Measurements from ENCODE around the gene C20orf141. TPM values are rescaled to one million over a fixed set of nuclear protein-coding genes. Genes with fewer than 3 reads are reported as not detected.

Gene C20orf141
- total RNA-seq, 1 experiment from 2014 or later = not detected

GRCh38 chr20:2837221-2837960 is 22.6 kb downstream of the C20orf141 start:
- Histone ChIP-seq H4K91ac (ENCODE audit: insufficient read length, low read depth, low read length) (no peak overlapping the region), H2BK5ac (ENCODE audit: insufficient read length, low read length) (no peak overlapping the region), H3K27ac (ENCODE audit: insufficient read length, low read depth, low read length) (no peak overlapping the region), H2BK20ac (ENCODE audit: low read depth, low read length, poor library complexity, severe bottlenecking) (no peak overlapping the region), H2BK120ac (ENCODE audit: low read depth, low read length, poor library complexity, severe bottlenecking) (no peak overlapping the region), H3K9ac (ENCODE audit: extremely low read depth, insufficient read length, low read length) (no peak overlapping the region), H3K23ac (ENCODE audit: insufficient read length, low read depth, low read length) (no peak overlapping the region), H2BK15ac (ENCODE audit: low read depth, low read length) (no peak overlapping the region), H3K4ac (ENCODE audit: low read depth, low read length) (no peak overlapping the region), H3K79me1 (ENCODE audit: insufficient read depth, low read depth, low read length, poor library complexity, severe bottlenecking) (no peaks in the 10 kb centered on the region), H3K79me2 (ENCODE audit: insufficient read depth, low read length) (no peaks in the 10 kb centered on the region), H2BK12ac (ENCODE audit: insufficient read length, low read depth, low read length) (no peak overlapping the region), H3K4me2 (ENCODE audit: insufficient read depth, insufficient read length, low read length) (no peak overlapping the region), H3K18ac (ENCODE audit: insufficient read length, low read depth, low read length) (no peak overlapping the region), H2AK5ac (ENCODE audit: insufficient read length, low read length) (no peak overlapping the region), H3K27me3 (ENCODE audit: insufficient read depth, low read length) (peaks cover 7% of the 10 kb centered on the region; the same call in 1 of the 2 replicates), H3K9me3 (ENCODE audit: control insufficient read depth, low read depth, low read length) (no peaks in the 10 kb centered on the region), H3K4me1 (ENCODE audit: insufficient read depth, low read length) (no peaks in the 10 kb centered on the region), H3K56ac (ENCODE audit: insufficient read length, low read depth, low read length) (no peak overlapping the region), H3K14ac (ENCODE audit: insufficient read depth, low read length) (no peak overlapping the region), H3T11ph (ENCODE audit: low read length) (no peak overlapping the region), H2AFZ (ENCODE audit: low read length) (no peak overlapping the region), H4K5ac (ENCODE audit: insufficient read length, low read depth, low read length) (no peak overlapping the region), H4K20me1 (ENCODE audit: control insufficient read depth, insufficient read depth, insufficient read length) (no peaks in the 10 kb centered on the region), H4K8ac (replicated peaks; ENCODE audit: insufficient read length, low read depth, low read length) (no peak overlapping the region), H3K23me2 (ENCODE audit: insufficient read length, low read depth, low read length, poor library complexity, severe bottlenecking) (peaks cover 7% of the 10 kb centered on the region)
- H3K36me3 Mint-ChIP-seq (ENCODE audit: insufficient read depth in 1 of 3, low read depth in 3 of 3) = peaks cover 3 to 27% (median 23%) of the 10 kb centered on the region in 3 experiments
- H3K27me3 Mint-ChIP-seq (ENCODE audit: low read depth) = peaks cover 12% of the 10 kb centered on the region
- no peak for TF ChIP-seq CTCF (conservative IDR thresholded peaks at IDR 0.05)
- no peak for DNase-seq
- H3K9me3 Mint-ChIP-seq = peaks cover 0 to 4% of the 10 kb centered on the region in 2 experiments; a peak in 1 of 5 replicates
- H3K4me1 Mint-ChIP-seq = peaks cover 4 to 10% of the 10 kb centered on the region in 2 experiments
- no peak overlapping the region; a peak in 1 of 5 replicates for H3K4me3 Mint-ChIP-seq
- H3K27ac Mint-ChIP-seq = no peak overlapping the region
- no CpG with 5 or more reads among the region's 6 CpGs for WGBS (ENCODE audit: extremely low coverage, insufficient read length, low lambda C conversion rate)
